Inferior parietal cortex (tissue), 1 donor: ENCODE data around the gene WFDC1.

Source experiments
- DNase-seq: peaks from one replicate; pipeline ENCODE4 v3.0.0-alpha.2; 2016; ENCODE audit errors: extremely low spot score

WFDC1 gene

DNA sequence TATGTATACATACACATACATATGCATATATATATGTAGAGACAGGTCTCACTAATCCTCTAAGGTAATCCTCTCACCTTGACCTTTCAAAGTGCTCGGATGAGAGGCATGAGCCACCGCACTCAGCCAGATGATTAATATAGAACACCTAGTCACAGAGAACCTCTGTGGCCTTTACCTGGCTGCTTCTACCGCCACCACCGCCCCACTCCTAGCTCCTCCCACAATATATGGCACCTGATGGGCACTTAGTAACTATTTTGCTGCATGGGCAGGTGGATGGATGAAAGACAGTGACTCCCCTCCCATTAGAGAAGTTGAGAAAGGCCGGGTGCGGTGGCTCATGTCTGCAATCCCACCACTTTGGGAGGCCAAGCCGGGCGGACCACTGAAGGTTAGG, 57.0 kb downstream of the WFDC1 start:
- DNase-seq: no peak

GRCh38 chr16:84354306-84354705, 59.6 kb downstream of the WFDC1 start:
- DNase-seq: no peak

DNA sequence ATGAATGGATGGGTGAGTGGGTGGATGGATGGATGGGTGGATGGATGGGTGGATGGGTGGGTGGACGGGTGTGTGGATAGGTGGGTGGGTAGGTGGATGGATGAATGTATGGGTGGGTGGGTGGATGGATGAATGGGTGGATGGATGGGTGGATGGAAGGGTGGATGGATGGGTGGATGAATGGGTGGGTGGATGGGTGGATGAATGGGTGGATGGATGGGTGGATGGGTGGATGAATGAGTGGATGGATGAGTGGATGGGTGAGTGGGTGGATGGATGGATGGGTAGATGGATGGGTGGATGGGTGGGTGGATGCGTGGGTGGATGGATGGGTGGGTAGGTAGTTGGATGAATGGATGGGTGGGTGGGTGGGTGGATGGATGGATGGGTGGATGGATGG, 60.5 kb downstream of the WFDC1 start:
- DNase-seq: no peak

DNA sequence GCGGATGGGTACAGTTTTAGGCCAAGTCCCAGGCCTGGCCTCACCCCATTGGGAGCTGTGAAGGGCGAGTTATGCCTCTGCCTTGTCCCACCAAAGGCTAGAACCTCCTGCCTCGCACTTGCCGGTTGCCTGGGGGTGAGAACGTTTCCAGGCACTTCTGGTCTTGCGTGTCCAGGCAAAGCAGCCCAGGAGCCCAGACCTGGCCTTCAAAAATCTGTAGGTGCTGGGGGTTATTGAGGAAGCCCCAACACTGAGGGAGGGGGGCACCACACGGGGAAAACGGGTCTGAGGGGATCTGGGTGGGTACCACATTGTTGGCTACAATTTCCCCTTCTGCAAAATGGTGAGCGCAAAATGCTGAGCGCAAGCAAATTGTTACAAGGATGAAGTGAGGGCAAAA, 61.5 kb downstream of the WFDC1 start:
- DNase-seq: no peak

DNA sequence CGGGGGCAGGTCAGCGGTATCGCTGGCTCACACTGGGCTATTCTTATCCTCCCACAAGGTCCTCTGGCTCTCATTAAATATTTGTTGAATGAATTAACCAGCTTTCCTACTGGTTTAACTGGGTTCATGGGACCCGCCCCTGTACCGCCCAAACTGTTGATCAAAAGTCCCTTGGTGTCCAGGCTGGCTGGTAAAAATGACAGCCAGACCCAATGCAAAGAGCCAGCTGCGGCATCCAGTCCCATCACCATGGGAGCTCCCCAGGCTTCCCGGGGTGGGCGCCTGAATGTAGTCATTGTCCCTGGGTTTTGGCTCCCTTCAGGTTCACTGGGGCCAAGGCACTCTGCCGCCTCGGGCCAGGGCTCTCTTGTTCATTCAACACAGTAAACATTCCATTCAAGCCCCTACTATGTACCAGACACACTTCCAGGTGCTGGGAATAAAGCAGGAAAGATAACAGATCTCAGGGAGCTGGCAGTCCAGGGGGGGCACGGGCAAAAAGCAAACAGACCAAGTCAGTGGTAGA, 62.0 kb downstream of the WFDC1 start:
- DNase-seq: peak; percentile 84

DNA sequence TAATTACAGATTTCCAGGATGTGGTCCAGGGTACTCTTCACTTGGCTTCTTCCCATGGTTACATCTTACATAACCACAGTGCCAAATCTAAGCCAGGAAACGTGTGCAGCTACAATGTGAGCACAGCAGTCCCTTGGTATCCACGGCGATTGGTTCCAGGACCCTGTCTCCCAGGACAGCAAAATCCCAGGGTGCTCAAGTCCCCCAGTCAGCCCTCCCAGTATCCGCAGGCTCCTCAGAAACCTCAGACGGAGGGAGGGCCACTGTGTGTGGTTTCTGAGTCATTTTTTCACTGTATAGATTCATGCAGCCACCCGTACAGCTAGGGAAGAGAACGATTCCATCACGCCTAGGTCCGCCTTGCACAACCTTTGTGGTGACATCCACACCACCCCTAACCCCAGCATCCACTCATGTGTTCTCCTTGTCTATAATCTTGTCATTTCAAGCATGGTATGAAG, 62.5 kb downstream of the WFDC1 start:
- DNase-seq: peak; percentile 62

DNA sequence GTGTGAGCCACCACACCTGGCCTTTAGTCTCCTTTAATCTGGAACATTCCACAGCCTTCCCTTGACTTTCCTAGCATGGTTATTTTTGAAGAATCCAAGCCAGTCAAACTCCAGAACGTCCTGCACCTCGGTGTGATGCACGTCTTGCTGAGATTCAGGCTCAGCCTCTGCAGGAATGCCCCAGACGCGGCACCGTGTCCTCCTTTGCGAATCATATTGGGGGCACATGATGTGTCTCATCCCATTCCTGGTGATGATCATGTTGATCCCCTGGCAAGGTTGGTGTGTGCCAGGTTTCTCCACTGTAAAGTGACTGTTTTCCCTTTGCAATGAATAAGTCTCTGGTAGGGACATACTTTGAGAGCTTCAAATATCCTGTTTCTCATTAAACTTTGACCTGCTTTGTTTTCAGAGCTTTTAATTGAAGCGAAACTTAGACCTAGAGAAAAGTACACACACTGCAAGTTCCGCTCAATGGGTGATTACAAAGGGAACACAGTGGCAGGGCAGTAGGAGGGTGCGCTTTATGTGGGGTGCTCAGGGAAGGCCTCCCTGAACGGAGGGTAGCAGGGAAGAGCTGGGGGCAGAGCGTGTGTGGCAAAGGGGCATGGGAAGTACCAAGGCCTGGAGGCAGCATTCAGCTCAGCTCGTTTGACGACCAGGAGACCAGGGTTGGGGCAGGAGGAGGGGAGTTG, 64.1 kb downstream of the WFDC1 start:
- DNase-seq: no peak

- DNase-seq: no peak
These were observed 64.6 kb downstream of the WFDC1 start for GRCh38 chr16:84359326-84359725.

DNA sequence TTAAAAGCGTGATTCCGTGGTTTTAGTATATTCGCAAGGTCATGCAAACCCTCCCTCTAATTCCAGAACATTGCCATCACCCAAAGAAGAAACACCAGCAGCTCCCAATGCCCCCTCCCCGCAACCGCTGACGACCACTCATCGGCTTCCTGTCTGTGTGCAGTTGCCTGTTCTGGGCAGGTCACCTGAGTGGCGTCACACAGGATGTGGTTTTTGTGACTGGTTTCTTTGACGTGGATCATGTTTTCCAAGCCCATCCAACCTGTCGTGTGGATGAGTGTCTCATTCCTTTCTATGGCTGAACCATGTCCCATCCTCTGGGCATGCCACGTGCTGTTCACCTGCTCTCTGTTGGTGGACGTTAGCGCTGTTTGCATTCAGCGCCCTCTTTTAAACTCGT, 65.5 kb downstream of the WFDC1 start:
- no peak for DNase-seq

DNA sequence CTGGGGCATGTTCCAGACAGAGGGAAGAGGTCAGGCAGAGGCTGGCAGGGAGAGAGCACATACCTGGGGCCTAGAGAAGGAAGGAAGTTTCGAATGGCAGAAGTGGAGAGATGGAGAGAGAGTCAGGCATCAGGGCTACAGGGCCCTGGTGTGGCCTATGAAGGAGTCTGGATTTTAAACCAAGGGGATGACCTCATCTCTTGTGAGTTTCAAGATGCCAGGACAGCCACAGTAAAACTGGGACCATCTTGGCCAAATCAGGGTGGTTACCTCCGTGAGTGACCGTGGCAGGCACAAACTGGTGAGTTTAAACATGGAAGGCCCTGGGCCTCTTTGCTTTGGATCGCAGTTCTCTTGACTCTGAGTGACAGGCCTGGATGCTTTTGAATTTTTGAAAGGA, 66.1 kb downstream of the WFDC1 start:
- DNase-seq: no peak

- no peak for DNase-seq
These were observed 66.9 kb downstream of the WFDC1 start for GRCh38 chr16:84361546-84361945.

GRCh38 chr16:84362471-84362941, 67.8 kb downstream of the WFDC1 start:
- DNase-seq: no peak

- no peak for DNase-seq
These were observed 71.5 kb downstream of the WFDC1 start for GRCh38 chr16:84366208-84366607.

DNA sequence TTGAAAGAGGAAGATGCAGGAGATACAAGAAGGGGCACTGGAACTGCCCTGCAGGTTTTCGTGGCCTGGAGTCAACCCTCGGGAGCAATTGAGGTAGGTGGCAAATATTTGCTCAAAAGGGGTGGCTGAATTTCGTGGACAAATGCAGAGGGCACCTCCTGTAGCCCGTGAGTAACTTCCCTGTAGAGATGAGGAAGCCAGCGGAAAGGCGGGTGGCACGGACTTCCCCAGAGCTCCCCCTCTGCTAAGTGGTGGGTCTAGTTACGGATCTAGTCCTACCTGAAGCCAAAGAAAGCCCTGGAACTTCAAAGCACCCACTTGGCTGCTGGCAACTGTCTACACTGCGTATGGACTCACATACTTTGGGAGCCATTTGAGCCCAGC, 72.6 kb downstream of the WFDC1 start:
- no peak for DNase-seq

GRCh38 chr16:84367750-84368307, 73.2 kb downstream of the WFDC1 start:
- DNase-seq: no peak

GRCh38 chr16:84368308-84368996, 73.8 kb downstream of the WFDC1 start, which contains the start of gene ATP2C2:
Gene ATP2C2, plus strand, starts transcription at chr16:84368538. Its CDS starts 78 bp downstream, at chr16:84368616.
- no peak for DNase-seq

DNA sequence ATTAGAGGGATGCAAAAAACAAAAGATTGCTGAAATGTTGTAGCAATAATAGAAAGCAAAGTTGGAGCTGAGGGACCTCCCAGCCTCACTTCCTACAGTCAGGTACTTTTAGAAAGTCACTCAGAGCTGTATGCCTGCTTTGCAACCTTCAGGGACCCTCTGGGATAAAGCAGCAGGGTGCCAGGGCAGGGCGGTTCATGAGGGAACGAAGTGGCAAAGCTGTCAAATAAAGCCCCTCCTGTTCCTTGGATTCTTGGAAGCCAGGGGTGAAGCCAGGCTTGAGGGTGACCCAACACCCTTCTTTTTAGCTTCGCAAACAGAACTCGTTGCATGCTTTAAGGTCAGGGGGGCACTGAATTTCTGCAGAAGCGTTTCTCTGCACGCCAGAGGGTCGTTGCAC, 74.4 kb downstream of the WFDC1 start:
- DNase-seq: no peak

DNA sequence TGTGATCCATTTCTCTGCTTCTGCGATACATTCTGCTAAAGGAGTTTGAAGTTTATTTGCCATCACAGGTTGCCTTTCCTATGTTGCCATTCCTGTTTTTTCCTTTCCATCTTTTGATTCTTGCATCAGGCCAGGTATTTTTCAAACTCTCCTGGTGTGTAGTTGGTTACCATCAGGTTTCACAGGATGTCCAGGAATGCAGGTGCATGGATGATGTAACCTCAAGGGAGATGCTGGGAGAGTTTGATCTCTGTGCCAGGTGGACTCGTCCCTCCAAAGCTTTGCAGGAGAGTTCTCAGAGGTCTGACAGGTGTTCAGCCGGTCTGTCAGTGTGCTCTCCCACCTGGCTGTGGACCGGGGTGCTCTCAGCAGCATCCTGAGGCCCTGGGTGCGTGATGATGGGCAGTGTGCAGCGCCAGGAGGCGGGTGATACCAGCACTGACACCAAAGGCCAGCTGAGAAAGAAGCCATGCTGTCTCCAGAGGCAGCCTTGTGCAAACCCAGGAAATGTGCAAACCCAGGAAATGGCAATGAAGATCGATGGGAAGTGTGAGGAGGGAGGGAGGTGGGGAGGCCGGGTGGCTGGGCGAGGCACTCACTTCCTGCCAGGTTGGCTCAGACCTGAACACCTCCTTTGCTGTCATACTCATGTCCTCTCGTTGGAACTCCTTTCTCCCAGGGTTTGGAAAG, 75.4 kb downstream of the WFDC1 start:
- DNase-seq: no peak

DNA sequence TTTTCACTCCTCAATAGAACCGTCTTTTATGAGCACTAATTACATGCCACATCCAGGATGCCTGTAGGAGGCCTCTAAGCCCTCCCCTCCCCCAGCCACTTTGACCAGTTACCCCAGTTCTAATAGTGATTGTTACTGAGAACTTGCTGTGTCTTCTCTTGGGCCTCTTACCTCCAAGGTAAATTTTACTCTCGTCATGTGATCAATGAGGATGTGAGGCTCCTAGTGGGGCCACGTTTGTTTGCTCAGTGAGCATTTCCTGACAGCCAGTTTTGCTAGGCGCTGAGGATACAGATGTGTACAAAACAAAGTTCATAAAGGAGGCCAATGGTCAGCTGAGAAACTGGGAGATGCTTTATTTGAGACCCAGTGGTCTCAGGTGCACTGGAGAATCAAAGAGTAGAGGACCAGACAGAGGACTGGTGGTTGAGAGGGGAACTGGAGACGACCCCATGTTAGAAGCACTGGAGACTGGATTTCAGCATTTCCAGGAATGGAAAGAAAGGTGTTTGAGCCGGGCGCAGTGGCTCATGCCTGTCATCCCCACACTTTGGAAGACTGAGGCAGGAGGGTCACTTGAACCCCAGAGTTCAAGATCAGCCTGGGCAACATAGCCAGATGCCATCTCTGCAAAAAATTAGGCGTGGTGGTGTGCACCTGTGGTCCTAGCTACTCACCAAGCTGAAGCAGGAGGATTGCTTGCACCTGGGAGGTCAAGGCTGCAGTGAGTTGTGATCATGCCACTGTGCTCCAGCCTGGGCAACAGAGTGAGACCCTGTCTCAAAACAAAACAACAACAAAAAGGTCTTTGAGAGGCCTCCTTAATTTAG, 76.3 kb downstream of the WFDC1 start:
- DNase-seq: no peak

DNA sequence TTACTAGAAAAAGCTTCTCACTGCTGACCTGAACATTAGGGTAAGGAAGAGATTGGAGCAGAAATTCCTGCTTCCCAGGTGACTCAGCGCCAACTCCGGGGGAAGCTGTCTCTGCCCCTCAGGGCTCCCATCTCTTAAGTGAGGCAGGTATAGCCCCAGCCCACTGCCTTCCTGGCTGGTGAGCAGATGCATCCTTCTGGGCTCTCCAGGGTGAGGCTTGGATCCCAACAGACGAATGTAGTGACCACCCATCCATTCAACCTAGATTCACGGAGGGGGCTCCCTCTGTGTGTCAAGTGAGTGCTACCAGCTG, 76.8 kb downstream of the WFDC1 start:
- no peak for DNase-seq

GRCh38 chr16:84373907-84374489, 79.3 kb downstream of the WFDC1 start:
- DNase-seq: no peak
